ENCODE data around the gene ITGAE.

Gene ITGAE

DNA sequence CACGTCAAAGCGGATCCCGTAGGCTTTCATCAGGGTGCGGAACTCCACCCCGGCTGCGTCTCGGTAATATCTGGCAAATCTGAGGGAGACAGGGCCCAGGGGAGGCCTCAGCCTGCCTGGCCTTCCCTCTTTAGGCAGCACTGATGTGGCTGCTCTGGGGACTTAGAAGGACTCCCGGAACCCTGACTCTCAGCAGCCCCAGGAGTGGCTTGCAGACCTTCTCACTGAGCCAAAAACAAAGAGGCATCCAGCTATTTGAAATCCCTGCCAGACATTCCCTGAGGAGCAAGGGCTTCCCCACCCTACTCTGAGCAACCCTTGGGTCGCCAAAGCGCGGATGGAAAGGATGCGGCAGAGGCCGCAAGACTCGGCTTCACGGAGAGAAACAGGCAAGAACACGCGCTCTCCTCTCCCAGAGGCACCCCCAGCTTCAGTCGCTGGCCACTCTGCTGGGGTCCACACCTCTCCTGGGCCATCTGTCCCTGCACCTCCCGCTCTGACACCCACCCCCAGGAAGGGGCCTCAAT is 112.9 kb downstream of the ITGAE start:
- H3K36me3 ChIP-seq: no peaks in the 10 kb centered on the region
- no peak for DNase-seq
- H3K4me3 ChIP-seq (ENCODE audit: low read depth, low read length): no peak overlapping the region
- TF ChIP-seq, protein P1, sequence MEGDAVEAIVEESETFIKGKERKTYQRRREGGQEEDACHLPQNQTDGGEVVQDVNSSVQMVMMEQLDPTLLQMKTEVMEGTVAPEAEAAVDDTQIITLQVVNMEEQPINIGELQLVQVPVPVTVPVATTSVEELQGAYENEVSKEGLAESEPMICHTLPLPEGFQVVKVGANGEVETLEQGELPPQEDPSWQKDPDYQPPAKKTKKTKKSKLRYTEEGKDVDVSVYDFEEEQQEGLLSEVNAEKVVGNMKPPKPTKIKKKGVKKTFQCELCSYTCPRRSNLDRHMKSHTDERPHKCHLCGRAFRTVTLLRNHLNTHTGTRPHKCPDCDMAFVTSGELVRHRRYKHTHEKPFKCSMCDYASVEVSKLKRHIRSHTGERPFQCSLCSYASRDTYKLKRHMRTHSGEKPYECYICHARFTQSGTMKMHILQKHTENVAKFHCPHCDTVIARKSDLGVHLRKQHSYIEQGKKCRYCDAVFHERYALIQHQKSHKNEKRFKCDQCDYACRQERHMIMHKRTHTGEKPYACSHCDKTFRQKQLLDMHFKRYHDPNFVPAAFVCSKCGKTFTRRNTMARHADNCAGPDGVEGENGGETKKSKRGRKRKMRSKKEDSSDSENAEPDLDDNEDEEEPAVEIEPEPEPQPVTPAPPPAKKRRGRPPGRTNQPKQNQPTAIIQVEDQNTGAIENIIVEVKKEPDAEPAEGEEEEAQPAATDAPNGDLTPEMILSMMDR (IDR thresholded peaks at IDR 0.05; ENCODE audit: low read depth, low read length): no peak
- H3K27me3 ChIP-seq (ENCODE audit: insufficient read depth, low read depth, severe bottlenecking): no peaks in the 10 kb centered on the region
- no peak overlapping the region for H3K27ac ChIP-seq
- H3K9me3 ChIP-seq (ENCODE audit: severe bottlenecking): no peaks in the 10 kb centered on the region

DNA sequence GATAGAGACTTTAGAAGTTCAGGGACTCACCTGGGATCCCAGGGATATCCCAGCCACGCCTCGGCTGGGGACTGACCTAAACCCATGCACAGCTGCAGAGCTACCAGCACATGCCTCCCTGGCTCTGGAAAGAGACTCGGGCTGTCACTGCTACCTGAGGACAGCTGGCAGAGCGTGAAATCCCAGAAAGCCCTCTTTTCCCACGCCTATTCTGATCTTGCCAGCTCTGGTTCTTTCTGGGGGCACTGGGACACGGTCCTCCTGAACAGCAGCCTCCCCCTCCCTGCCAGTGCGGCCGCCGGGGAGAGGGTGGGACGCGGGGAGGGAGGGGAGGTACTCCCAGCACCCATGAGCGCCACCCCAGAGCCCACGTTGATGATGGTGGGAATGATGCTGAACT is 115.8 kb downstream of the ITGAE start:
- H3K27me3 ChIP-seq (ENCODE audit: insufficient read depth, low read depth, severe bottlenecking): no peaks in the 10 kb centered on the region
- no peaks in the 10 kb centered on the region for H3K9me3 ChIP-seq (ENCODE audit: severe bottlenecking)
- DNase-seq: no peak
- H3K36me3 ChIP-seq: no peaks in the 10 kb centered on the region
- no peak overlapping the region for H3K4me3 ChIP-seq (ENCODE audit: low read depth, low read length)
- TF ChIP-seq, protein P1 (IDR thresholded peaks at IDR 0.05; ENCODE audit: low read depth, low read length): no peak
- H3K27ac ChIP-seq: no peak overlapping the region

- Histone ChIP-seq H3K27ac (no peak overlapping the region), H3K4me3 (ENCODE audit: low read depth, low read length) (no peak overlapping the region), H3K9me3 (ENCODE audit: severe bottlenecking) (no peaks in the 10 kb centered on the region), H3K36me3 (no peaks in the 10 kb centered on the region), H3K27me3 (ENCODE audit: insufficient read depth, low read depth, severe bottlenecking) (no peaks in the 10 kb centered on the region)
- DNase-seq: peak; percentile 44
- TF ChIP-seq, protein P1 (IDR thresholded peaks at IDR 0.05; ENCODE audit: low read depth, low read length): peak; percentile 98
Observed at GRCh38 chr17:3683054-3683511, 117.9 kb downstream of the ITGAE start.

GRCh38 chr17:3682033-3682432 is 119.0 kb downstream of the ITGAE start:
- Histone ChIP-seq H3K4me3 (ENCODE audit: low read depth, low read length) (no peak overlapping the region), H3K36me3 (no peaks in the 10 kb centered on the region), H3K9me3 (ENCODE audit: severe bottlenecking) (no peaks in the 10 kb centered on the region), H3K27me3 (ENCODE audit: insufficient read depth, low read depth, severe bottlenecking) (no peaks in the 10 kb centered on the region), H3K27ac (no peak overlapping the region)
- TF ChIP-seq, protein P1 (IDR thresholded peaks at IDR 0.05; ENCODE audit: low read depth, low read length): no peak
- no peak for DNase-seq

DNA sequence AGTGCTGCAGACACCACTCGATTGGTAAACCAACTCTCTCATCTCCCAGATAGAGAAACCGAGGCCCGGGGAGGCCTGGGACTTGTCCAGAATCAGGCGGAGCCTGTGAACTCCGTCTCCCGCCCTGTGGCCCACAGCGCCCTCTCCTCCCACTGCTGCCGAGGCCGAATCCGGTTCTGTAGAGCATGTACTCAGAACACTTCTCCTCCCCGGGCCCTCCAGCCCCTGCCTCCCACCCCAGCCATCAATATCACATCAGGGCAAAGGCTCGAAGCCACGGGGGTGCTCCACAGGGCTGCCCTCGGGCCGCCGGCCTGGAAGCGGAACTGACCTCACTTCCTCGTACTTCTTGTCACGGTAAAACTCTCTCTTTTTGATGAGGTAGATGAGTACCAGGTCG is 119.4 kb downstream of the ITGAE start:
- H3K9me3 ChIP-seq (ENCODE audit: severe bottlenecking): no peaks in the 10 kb centered on the region
- H3K4me3 ChIP-seq (ENCODE audit: low read depth, low read length): no peak overlapping the region
- no peak for DNase-seq
- TF ChIP-seq, protein P1 (IDR thresholded peaks at IDR 0.05; ENCODE audit: low read depth, low read length): no peak
- no peaks in the 10 kb centered on the region for H3K36me3 ChIP-seq
- no peak overlapping the region for H3K27ac ChIP-seq
- H3K27me3 ChIP-seq (ENCODE audit: insufficient read depth, low read depth, severe bottlenecking): no peaks in the 10 kb centered on the region

GRCh38 chr17:3681057-3681456 is 119.9 kb downstream of the ITGAE start:
- H3K27me3 ChIP-seq (ENCODE audit: insufficient read depth, low read depth, severe bottlenecking): no peaks in the 10 kb centered on the region
- no peaks in the 10 kb centered on the region for H3K9me3 ChIP-seq (ENCODE audit: severe bottlenecking)
- DNase-seq: no peak
- H3K27ac ChIP-seq: no peak overlapping the region
- no peaks in the 10 kb centered on the region for H3K36me3 ChIP-seq
- TF ChIP-seq, protein P1 (IDR thresholded peaks at IDR 0.05; ENCODE audit: low read depth, low read length): no peak
- no peak overlapping the region for H3K4me3 ChIP-seq (ENCODE audit: low read depth, low read length)
